Aorta (tissue), 5 donors: Measurements from ENCODE around the gene ALPP. TPM values are rescaled to one million over a fixed set of nuclear protein-coding genes. Genes with fewer than 3 reads are reported as not detected.
A peak's percentile ranks its signal among the peaks of the same experiment; 100 is the strongest.
"Not testable (repeated sequence)": the region's sequence is repeated elsewhere in the genome, so short reads cannot be mapped to it uniquely, and the experiment has no call there.

ENCODE experiments used
- ATAC-seq: fragments of 200-7000 bp; cut with Tn5 transposase; one replicate; pipeline ENCODE4 v1.9.1; 2022; ENCODE audit warnings: moderate library complexity; ENCODE audit not compliant: low FRiP score
- DNase-seq, 2 donors: peaks; one replicate each; pipeline ENCODE4 v3.0.0-alpha.2; 2020
- H3K27ac ChIP-seq, 2 donors: one replicate each; pipeline ENCODE4 v1.5.1; 2013; ENCODE audit warnings: low read length in 2 of 2, mild to moderate bottlenecking in 2 of 2, moderate library complexity in 2 of 2, control low read depth in 1 of 2, inconsistent platforms in 1 of 2, low read depth in 1 of 2
- H3K27me3 ChIP-seq, 2 donors: one replicate each; pipeline ENCODE4 v1.6.1; 2013; ENCODE audit warnings: control low read depth in 1 of 2, low read length in 1 of 2, mild to moderate bottlenecking in 1 of 2, moderate library complexity in 1 of 2; ENCODE audit not compliant: insufficient read depth in 2 of 2, control insufficient read depth in 1 of 2
- H3K36me3 ChIP-seq, 2 donors: one replicate each; pipeline ENCODE4 v1.6.1; 2013; ENCODE audit warnings: control low read depth in 1 of 2, low read length in 1 of 2, mild to moderate bottlenecking in 1 of 2; ENCODE audit not compliant: insufficient read depth in 2 of 2, control insufficient read depth in 1 of 2
- H3K4me1 ChIP-seq, 2 donors: one replicate each; pipeline ENCODE4 v1.6.1; 2013; ENCODE audit warnings: low read length in 2 of 2, control low read depth in 1 of 2, mild to moderate bottlenecking in 1 of 2, moderate library complexity in 1 of 2; ENCODE audit not compliant: insufficient read depth in 2 of 2, control insufficient read depth in 1 of 2
- H3K4me3 ChIP-seq, 2 donors: one replicate each; pipeline ENCODE4 v1.5.1; 2013; ENCODE audit warnings: low read length in 2 of 2, control low read depth in 1 of 2, mild to moderate bottlenecking in 1 of 2
- H3K9me3 ChIP-seq: one replicate; pipeline ENCODE4 v1.6.1; 2013; ENCODE audit warnings: mild to moderate bottlenecking, low read length; ENCODE audit not compliant: control insufficient read depth
- WGBS, 2 donors: extraction: QIAGEN DNeasy Blood & Tissue Kit; methylation state at CpG; one replicate each; pipeline ENCODE4 v1.1.7; 2013; 5-methylcytosine and 5-hydroxymethylcytosine counted together
- intact Hi-C, 2 donors: fragments of 100-400 bp; cut with DNase I; formaldehyde crosslinking; loops; one replicate each; pipeline versions ENCODE4 v1.14.2 to v1.15.0; 2022
- long read RNA-seq, 2 donors: library from polyadenylated mRNA; unstranded; transcript quantifications; one replicate each; pipeline ENCODE4 v2.0.0, GENCODE V29; 2020 to 2021
- polyA plus RNA-seq, 2 donors: library from polyadenylated mRNA; stranded (reverse); fragments of 200-250 nt; gene quantifications; one replicate each; pipeline ENCODE4 v1.2.3, GENCODE V29; 2013
- total RNA-seq, 2 donors: library from RNA; stranded (reverse); fragmentation: NEBNext Ultra II Directional; extraction: Animal tissue kit (Norgen Biotek cat#: 25700); gene quantifications; one replicate each; pipeline ENCODE4 v1.2.1, GENCODE V29; 2021
- donor health status: healthy with polysubstance abuse.
- donor health status: Bipolar disorder and iron deficiency.
- donor health status: DM: no; HTN: no; CAD: no.
- donor health status: DM: no; HTN: no; CAD: no.
- donor health status: DM: yes; HTN: yes; CAD: no.

ALPP gene
- total RNA-seq (not detected), polyA plus RNA-seq (not detected)
- long read RNA-seq, donor 1: 0 reads
- long read RNA-seq, donor 2: 0 reads

- H3K27me3 ChIP-seq, H3K36me3 ChIP-seq, ATAC-seq, H3K9me3 ChIP-seq, intact Hi-C loops, H3K4me3 ChIP-seq, H3K4me1 ChIP-seq, H3K27ac ChIP-seq: not testable (repeated sequence)
- WGBS, 2 donors: 84 to 88% methylated on average over 12 of the region's 12 CpGs
- DNase-seq: peak in 1 of 2 donors; percentile 62
These were observed at the start of gene ALPP for GRCh38 chr2:232378735-232379151. Gene ALPP, plus strand, starts transcription at chr2:232378751. Its CDS starts 52 bp downstream, at chr2:232378803.

- H3K9me3 ChIP-seq: no peaks in the 10 kb centered on the region
- no peak overlapping the region for H3K27ac ChIP-seq
- no peaks in the 10 kb centered on the region for H3K27me3 ChIP-seq
- no peaks in the 10 kb centered on the region for H3K4me1 ChIP-seq
- 91 to 94% methylated on average over 15 of the region's 15 CpGs for whole genome bisulfite sequencing, 2 donors
- no peak for DNase-seq
- no peaks in the 10 kb centered on the region for H3K36me3 ChIP-seq
- no peak overlapping the region for H3K4me3 ChIP-seq
- no peak for ATAC-seq
- intact Hi-C loops: loop anchor here (5.0 to 10.0 kb wide), 3 partner anchors 402 to 427 kb away; partner anchors contain the start of gene NPPC (in 2 of the 2)
These were observed 48.9 kb upstream of the ALPP start for GRCh38 chr2:232329716-232330067.

- Histone ChIP-seq H3K27me3 (no peaks in the 10 kb centered on the region), H3K9me3 (no peaks in the 10 kb centered on the region), H3K27ac (no peak overlapping the region), H3K4me3 (no peak overlapping the region), H3K36me3 (no peaks in the 10 kb centered on the region), H3K4me1 (no peaks in the 10 kb centered on the region)
- intact Hi-C loops: no loop called here
- WGBS, 2 donors: 81 to 86% methylated on average over 14 to 15 of the region's 17 CpGs
- ATAC-seq: no peak
- peak in 1 of 2 donors; percentile 64 for DNase-seq
These were observed 48.2 kb upstream of the ALPP start for GRCh38 chr2:232330068-232330999.

- intact Hi-C loops, H3K27ac ChIP-seq, H3K36me3 ChIP-seq, H3K9me3 ChIP-seq, H3K27me3 ChIP-seq, H3K4me3 ChIP-seq, H3K4me1 ChIP-seq, ATAC-seq: not testable (repeated sequence)
- peak; percentile 33 to 46 for DNase-seq
- WGBS, 2 donors: 86 to 91% methylated on average over 11 of the region's 11 CpGs
These were observed 47.5 kb upstream of the ALPP start for GRCh38 chr2:232331061-232331460.

GRCh38 chr2:232331641-232332040 is 46.9 kb upstream of the ALPP start:
- ATAC-seq, H3K36me3 ChIP-seq, H3K9me3 ChIP-seq, intact Hi-C loops, H3K4me3 ChIP-seq, H3K4me1 ChIP-seq, H3K27ac ChIP-seq, H3K27me3 ChIP-seq: not testable (repeated sequence)
- WGBS, 2 donors: 88 to 90% methylated on average over 9 to 11 of the region's 11 CpGs
- DNase-seq: peak in 1 of 2 donors; percentile 52

GRCh38 chr2:232332244-232332939 is 46.2 kb upstream of the ALPP start:
- H3K36me3 ChIP-seq, H3K4me3 ChIP-seq, ATAC-seq, H3K27ac ChIP-seq, intact Hi-C loops, H3K9me3 ChIP-seq, H3K4me1 ChIP-seq, H3K27me3 ChIP-seq: not testable (repeated sequence)
- WGBS, 2 donors: 86 to 90% methylated on average over 17 to 24 of the region's 26 CpGs
- DNase-seq: peak; percentile 34 to 59

GRCh38 chr2:232332940-232333259 is 45.7 kb upstream of the ALPP start:
- Histone ChIP-seq H3K4me1 (no peaks in the 10 kb centered on the region), H3K4me3 (no peak overlapping the region), H3K36me3 (no peaks in the 10 kb centered on the region), H3K27ac (no peak overlapping the region), H3K27me3 (no peaks in the 10 kb centered on the region), H3K9me3 (no peaks in the 10 kb centered on the region)
- 90 to 93% methylated on average over 7 to 9 of the region's 10 CpGs for WGBS, 2 donors
- intact Hi-C loops: no loop called here
- DNase-seq: peak in 1 of 2 donors; percentile 40
- no peak for ATAC-seq

- H3K27me3 ChIP-seq: no peaks in the 10 kb centered on the region
- 94 to 95% methylated on average over 26 to 28 of the region's 28 CpGs for WGBS, 2 donors
- H3K9me3 ChIP-seq: no peaks in the 10 kb centered on the region
- H3K36me3 ChIP-seq: no peaks in the 10 kb centered on the region
- intact Hi-C loops: no loop called here
- no peak for ATAC-seq
- no peaks in the 10 kb centered on the region for H3K4me1 ChIP-seq
- H3K27ac ChIP-seq: no peak overlapping the region
- DNase-seq: peak; percentile 42 to 67
- H3K4me3 ChIP-seq: no peak overlapping the region
These were observed 45.0 kb upstream of the ALPP start for GRCh38 chr2:232333361-232334135.
